Activated CD4-positive, CD25-positive, alpha-beta regulatory T cell treated with anti-CD3 and anti-CD28 coated beads, Interleukin-2, amount 50 U/mL, for 24 hours (primary cell): ENCODE results near the gene HAUS7.

Source experiments
- ATAC-seq, 2 donors: fragments of 150-1000 bp; cut with Tn5 transposase; one replicate each; pipeline ENCODE4 v1.10.0; 2021; ENCODE audit warnings: mild to moderate bottlenecking in 1 of 2, moderate library complexity in 1 of 2

Gene HAUS7

GRCh38 chrX:153450114-153450948 is 20.0 kb downstream of the HAUS7 start:
- no peak for ATAC-seq

DNA sequence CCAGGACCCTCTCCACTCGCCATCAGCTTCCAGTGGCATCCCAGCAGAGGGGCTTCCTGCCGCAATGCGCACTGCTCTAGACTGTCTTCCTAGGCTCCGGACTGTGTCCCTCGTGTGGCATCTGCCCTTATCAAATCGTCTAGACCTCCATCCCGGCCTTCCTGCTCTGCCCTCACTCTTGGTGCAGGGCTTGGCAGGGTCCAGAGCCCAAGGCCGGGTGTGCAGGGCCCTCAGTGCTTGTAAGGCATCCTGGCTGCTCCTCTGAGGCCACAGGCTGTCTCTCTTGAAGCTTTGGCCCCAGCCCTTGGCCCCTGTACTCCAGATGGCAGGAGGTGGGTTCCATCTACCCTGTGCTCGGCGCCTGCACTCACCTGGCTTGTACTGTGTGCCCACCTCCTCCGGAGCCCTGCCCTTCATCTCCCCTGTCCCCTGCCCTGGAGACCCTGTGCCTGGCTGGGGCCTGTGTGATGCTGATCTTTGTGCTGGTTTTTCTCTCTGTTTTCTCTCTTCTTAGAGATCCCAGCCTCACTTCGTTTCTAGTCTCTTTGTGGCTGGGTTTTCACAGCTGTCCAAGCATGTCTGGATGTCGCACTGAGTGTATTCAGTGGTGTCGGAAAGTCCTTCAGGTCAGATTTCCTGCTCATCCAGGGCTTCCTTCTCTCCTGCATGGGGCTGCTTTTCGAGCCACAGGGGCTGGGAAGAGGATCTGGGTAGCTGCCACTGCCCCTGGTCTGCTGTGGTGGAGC is 20.8 kb downstream of the HAUS7 start:
- ATAC-seq: no peak

GRCh38 chrX:153448556-153449367 is 21.6 kb downstream of the HAUS7 start:
- ATAC-seq: no peak

- no peak for ATAC-seq
These were observed 22.8 kb downstream of the HAUS7 start for GRCh38 chrX:153447581-153447960.

GRCh38 chrX:153446950-153447580 is 23.3 kb downstream of the HAUS7 start:
- ATAC-seq: no peak

DNA sequence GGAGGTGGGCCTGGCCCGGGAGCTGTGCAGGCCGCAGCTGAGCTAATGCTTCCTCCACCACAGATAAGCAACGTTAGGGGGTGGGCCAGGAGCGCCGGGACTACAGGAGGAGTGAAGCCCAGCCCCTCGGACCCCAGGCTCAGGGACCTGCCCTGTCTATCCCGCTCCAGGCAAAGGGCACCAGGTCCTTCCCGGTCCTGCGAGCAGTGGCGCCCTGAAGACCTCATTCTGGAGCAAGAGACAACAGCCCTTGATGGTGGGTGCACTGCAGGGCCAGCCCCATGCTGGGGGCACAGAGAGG is 23.8 kb downstream of the HAUS7 start:
- ATAC-seq: no peak

GRCh38 chrX:153445856-153446635 is 24.3 kb downstream of the HAUS7 start, which contains the start of gene TREX2:
TREX2 (minus strand) TSS chrX:153446056; CDS start chrX:153445430, 626 bp downstream.
- ATAC-seq: no peak

- ATAC-seq: no peak
These were observed 25.1 kb downstream of the HAUS7 start for GRCh38 chrX:153445106-153445855.

DNA sequence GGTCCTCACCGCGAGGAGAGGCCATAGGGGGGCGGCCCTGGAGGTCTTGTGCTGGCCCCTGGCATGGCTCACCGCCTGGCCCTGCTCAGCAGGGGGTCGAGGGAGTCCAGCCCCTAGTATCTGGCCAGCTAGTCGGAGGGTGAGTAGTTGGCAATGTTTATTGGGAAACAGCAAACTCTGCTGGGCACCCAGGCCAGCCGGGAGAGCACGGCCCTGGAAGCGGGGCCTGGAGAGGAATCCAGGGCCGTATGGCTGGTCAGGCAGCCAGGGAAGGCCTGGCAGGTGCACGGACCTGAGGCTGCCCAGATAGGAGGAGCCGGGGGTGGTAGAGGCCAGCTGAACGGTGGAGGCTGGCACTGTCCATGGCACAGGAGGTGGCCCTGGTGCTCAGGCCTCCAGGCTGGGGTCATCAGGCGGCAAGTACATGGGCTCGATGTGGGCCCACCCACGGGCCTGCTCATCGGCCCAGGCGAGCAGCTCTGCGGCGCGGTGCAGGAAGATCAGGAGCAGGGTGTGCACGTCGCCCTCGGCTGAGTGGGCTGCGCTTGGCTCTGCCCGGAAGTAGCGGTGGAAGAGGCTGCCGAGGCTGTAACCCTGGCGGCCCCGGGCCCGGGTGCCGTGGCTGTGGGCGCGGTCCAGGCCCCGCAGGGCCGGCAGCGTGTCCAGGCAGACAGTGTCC is 25.9 kb downstream of the HAUS7 start:
- ATAC-seq: no peak

DNA sequence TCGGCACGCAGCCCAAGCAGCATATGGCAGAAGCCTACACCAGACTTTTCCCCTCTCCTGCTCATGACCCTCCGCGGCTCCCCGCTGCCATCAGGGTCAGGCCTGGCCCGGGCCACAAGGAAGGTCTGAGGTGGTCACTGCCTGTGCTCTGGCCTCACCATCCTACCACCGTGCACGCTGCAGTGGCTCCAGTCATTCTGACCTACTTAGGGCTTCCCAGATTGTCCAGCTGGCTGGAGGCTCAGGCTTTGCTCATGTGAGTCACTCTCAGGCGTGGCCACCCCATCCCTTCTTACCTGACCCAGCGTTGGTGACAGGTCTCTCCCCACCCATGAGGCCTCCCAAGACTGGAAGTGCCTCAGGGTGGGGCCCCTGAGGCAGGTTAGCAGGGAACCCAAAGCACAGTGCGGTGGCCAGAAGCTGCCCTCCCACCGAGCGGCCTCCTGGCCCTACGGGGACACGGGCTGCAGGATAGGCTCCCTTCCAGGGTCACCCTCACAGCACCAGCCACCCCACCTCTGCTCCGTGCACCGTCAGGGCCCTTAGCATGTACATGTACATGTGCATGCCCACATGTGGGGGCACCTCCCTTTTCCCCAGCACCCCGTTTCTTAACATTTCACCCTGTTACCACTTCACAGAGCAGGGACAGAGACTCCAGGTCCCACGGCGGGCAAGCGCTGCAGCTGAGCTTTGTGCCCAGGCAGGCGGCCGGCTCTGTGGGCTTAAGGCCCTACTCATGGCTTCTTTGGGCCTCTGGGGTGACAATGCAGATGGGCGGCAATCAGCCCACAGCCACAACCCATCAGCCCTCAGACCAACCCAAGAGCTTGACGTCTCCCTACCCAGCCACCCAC is 26.7 kb downstream of the HAUS7 start:
- ATAC-seq: no peak

DNA sequence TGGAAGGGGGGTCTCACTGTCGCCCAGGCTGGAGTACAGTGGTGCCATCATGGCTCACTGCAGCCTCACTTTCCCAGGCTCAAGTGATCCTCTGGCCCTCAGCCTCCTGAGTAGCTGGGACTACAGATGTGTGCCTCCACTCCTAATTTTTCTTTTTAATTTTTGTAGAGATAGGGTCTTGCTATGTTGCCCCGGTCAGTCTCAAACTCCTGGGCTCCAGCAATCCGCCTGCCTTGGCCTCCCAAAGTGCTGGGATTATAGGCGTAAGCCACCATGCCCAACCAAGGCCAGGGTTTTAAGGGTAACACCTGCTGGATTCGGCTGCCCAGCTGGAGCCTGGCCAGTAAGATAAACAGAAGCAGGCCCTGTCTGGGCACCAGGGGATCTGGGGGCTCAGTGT is 27.9 kb downstream of the HAUS7 start:
- no peak for ATAC-seq

DNA sequence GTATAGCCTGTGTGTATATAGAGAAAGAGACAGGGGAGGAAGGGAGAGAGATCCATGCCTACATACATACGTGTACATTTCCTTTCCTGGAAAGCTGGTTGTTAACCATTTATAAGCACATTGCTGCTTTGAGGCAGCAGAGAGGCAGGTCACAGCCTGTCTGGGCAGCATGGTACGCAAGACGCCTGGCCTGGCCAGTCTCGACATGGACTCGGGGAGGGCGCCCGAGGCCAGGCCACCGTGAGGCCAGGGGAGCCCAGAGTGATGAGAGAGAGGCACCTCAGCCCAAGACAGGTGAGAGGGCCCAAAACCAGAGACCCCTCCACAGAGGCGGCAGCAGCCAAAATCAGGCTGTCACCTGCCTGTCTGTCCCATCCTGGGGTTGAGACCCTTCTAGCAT is 28.4 kb downstream of the HAUS7 start:
- ATAC-seq: no peak

DNA sequence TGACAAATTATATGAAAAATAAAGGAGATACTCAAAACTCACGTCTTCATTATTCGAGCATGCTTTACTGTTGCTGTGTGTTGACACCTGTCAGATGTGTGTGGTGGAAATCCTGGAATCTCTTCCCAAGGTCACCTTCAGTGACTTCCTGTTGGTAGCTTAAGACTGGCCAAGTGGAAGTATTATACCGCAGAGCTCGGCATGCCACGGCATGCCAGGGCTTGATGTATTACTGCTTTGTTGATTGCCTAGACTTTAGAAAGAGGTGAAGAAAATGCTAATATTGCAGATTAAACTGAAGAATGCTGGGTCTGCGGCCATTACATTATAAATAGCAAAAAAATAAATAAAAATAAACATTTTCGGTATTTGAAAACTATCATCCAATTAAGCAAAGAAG is 29.1 kb downstream of the HAUS7 start:
- no peak for ATAC-seq

DNA sequence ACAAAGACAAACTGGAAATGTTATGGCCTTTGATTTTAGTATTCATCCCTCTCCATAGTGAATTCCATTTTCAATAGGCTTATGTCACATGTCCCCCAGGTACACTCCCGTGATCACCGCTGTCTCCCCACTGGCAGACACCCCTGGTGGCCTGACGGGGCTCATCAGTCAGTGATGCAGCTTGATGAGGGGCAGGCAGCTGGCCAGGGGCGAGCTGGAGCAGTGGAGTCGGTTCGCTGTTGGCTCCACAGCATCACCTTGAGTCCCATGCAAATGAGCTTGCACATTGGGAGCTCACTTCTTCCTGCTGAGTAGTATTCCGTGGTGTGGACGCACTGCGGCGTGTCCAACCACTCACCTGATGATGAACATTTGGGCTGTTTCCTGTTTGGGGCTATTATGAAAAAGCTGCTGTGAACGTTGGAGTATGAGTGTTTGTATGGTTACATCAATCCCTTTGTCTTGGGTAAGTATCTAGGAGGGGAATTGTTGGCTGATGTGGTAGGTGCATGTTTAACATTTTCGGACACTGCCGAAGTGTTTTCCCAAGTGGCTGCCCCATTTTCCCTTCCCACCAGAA is 29.7 kb downstream of the HAUS7 start:
- ATAC-seq: no peak

- ATAC-seq: no peak
These were observed 30.4 kb downstream of the HAUS7 start for GRCh38 chrX:153439977-153440376.

GRCh38 chrX:153438532-153438931 is 31.8 kb downstream of the HAUS7 start:
- no peak for ATAC-seq

- no peak for ATAC-seq
These were observed 34.5 kb downstream of the HAUS7 start for GRCh38 chrX:153435845-153436244.

GRCh38 chrX:153434801-153435200 is 35.6 kb downstream of the HAUS7 start:
- ATAC-seq: no peak

GRCh38 chrX:153433781-153434285 is 36.5 kb downstream of the HAUS7 start:
- no peak for ATAC-seq
